WTC11 (cell line): ENCODE data around the gene MEGF8. TPM values are rescaled to one million over a fixed set of nuclear protein-coding genes. Genes with fewer than 3 reads are reported as not detected.

Experiments used
- ATAC-seq: fragments of 200-7000 bp; cut with Tn5 transposase; 2 replicates; pipeline ENCODE4 v1.10.0; 2021; ENCODE audit warnings: mild to moderate bottlenecking, moderate library complexity
- CTCF ChIA-PET: fragments of 300-600 bp; sonication (Branson Sonifier 250); formaldehyde crosslinking; loops from one replicate; lab custom pipeline; 2021; ENCODE audit warnings: antibody characterized with exemption; lab: Charles Lee
- POLR2A ChIA-PET: fragments of 350-600 bp; sonication (Branson Sonifier 250); formaldehyde crosslinking; loops from one replicate; lab custom pipeline; 2021; ENCODE audit warnings: antibody characterized with exemption; lab: Charles Lee
- DNase-seq: peaks from one replicate; pipeline ENCODE4 v3.0.0; 2021; ENCODE audit warnings: low spot score
- H3K27ac Mint-ChIP-seq: 2 replicates; pipeline ENCODE4 v1.8.0; 2021; ENCODE audit warnings: mixed read lengths
- H3K27me3 Mint-ChIP-seq: 2 replicates; pipeline ENCODE4 v1.8.0; 2021; ENCODE audit warnings: low read depth, mild to moderate bottlenecking, moderate library complexity, mixed read lengths
- H3K36me3 Mint-ChIP-seq: 2 replicates; pipeline ENCODE4 v1.8.0; 2021; ENCODE audit warnings: mixed read lengths
- H3K4me1 Mint-ChIP-seq: 2 replicates; pipeline ENCODE4 v1.8.0; 2022; ENCODE audit warnings: mixed read lengths
- H3K4me3 Mint-ChIP-seq: 2 replicates; pipeline ENCODE4 v1.8.0; 2021; ENCODE audit warnings: mild to moderate bottlenecking, moderate library complexity, mixed read lengths
- H3K9me3 Mint-ChIP-seq: 2 replicates; pipeline ENCODE4 v1.8.0; 2021; ENCODE audit warnings: mixed read lengths
- AR ChIP-seq: fragments of 250-450 bp; sonication (Bioruptor Pico); IDR thresholded peaks from 2 replicates; pipeline ENCODE4 v1.9.0; 2021; ENCODE audit warnings: mild to moderate bottlenecking
- ARID4B ChIP-seq: sonication (generic); formaldehyde crosslinking; IDR thresholded peaks from 2 replicates; pipeline ENCODE4 v1.8.0; 2023; ENCODE audit warnings: missing genetic modification reagents, mild to moderate bottlenecking, borderline replicate concordance
- ATF2 ChIP-seq: sonication (generic); formaldehyde crosslinking; IDR thresholded peaks from 2 replicates; pipeline ENCODE4 v1.8.1; 2022; ENCODE audit warnings: low read depth, missing genetic modification reagents, borderline replicate concordance
- CREB1 ChIP-seq: sonication (generic); formaldehyde crosslinking; IDR thresholded peaks from 2 replicates; pipeline ENCODE4 v1.8.0; 2023; ENCODE audit warnings: mild to moderate bottlenecking, missing genetic modification reagents
- E2F4 ChIP-seq: sonication (generic); formaldehyde crosslinking; IDR thresholded peaks from 2 replicates; pipeline ENCODE4 v1.8.1; 2022; ENCODE audit warnings: low read depth, mild to moderate bottlenecking, moderate library complexity, missing genetic modification reagents, borderline replicate concordance
- FOXK1 ChIP-seq: sonication (generic); formaldehyde crosslinking; IDR thresholded peaks from 2 replicates; pipeline ENCODE4 v1.8.0; 2022; ENCODE audit warnings: mild to moderate bottlenecking, moderate library complexity, missing genetic modification reagents
- FOXP1 ChIP-seq: sonication (generic); formaldehyde crosslinking; IDR thresholded peaks from 2 replicates; pipeline ENCODE4 v1.8.0; 2022; ENCODE audit warnings: missing genetic modification reagents, mild to moderate bottlenecking, moderate library complexity, borderline replicate concordance
- GABPB1 ChIP-seq: sonication (generic); formaldehyde crosslinking; IDR thresholded peaks from 2 replicates; pipeline ENCODE4 v1.8.1; 2023; ENCODE audit warnings: mild to moderate bottlenecking, missing genetic modification reagents
- IRF2 ChIP-seq: sonication (generic); formaldehyde crosslinking; IDR thresholded peaks from 2 replicates; pipeline ENCODE4 v1.8.0; 2022; ENCODE audit warnings: low read depth, missing genetic modification reagents, borderline replicate concordance
- MYBL2 ChIP-seq: sonication (generic); formaldehyde crosslinking; IDR thresholded peaks from 2 replicates; pipeline ENCODE4 v1.8.1; 2023; ENCODE audit warnings: mild to moderate bottlenecking, moderate library complexity, missing genetic modification reagents
- OVOL2 ChIP-seq: fragments of 250-450 bp; sonication (Bioruptor Pico); IDR thresholded peaks from 2 replicates; pipeline ENCODE4 v1.9.0; 2021; ENCODE audit warnings: mild to moderate bottlenecking, borderline replicate concordance
- RELA ChIP-seq: sonication (generic); formaldehyde crosslinking; IDR thresholded peaks from 2 replicates; pipeline ENCODE4 v1.8.1; 2022; ENCODE audit warnings: missing genetic modification reagents, mild to moderate bottlenecking, borderline replicate concordance
- STAT6 ChIP-seq: sonication (generic); formaldehyde crosslinking; conservative IDR thresholded peaks from 2 replicates; pipeline ENCODE4 v1.8.1; 2023; ENCODE audit warnings: mild to moderate bottlenecking, low read depth, missing genetic modification reagents, moderate library complexity
- USF2 ChIP-seq: sonication (generic); formaldehyde crosslinking; IDR thresholded peaks from 2 replicates; pipeline ENCODE4 v1.8.1; 2023; ENCODE audit warnings: mild to moderate bottlenecking, missing genetic modification reagents, moderate library complexity
- ZNF423 ChIP-seq: fragments of 250-450 bp; sonication (Bioruptor Pico); IDR thresholded peaks from 2 replicates; pipeline ENCODE4 v2.1.2; 2022; ENCODE audit warnings: mild to moderate bottlenecking, moderate library complexity
- ZNF532 ChIP-seq: fragments of 250-450 bp; sonication (Bioruptor Pico); IDR thresholded peaks from 2 replicates; pipeline ENCODE4 v1.9.0; 2021; ENCODE audit warnings: mild to moderate bottlenecking, borderline replicate concordance
- ZNF671 ChIP-seq: fragments of 250-450 bp; sonication (Bioruptor Pico); IDR thresholded peaks from 2 replicates; pipeline ENCODE4 v1.8.0; 2021; ENCODE audit warnings: mild to moderate bottlenecking
- total RNA-seq: library from RNA; stranded (reverse); gene quantifications from 3 replicates; pipeline ENCODE4 v1.2.3, GENCODE V29; 2021

MEGF8 gene
- total RNA-seq, 1 experiment from 2014 or later, result 42.1 TPM

- TF ChIP-seq E2F4 (CRISPR knock-in tag) (no peak), ZNF532 (no peak)
These were observed 50.2 kb downstream of the MEGF8 start (continued) for GRCh38 chr19:42375415-42376176.

GRCh38 chr19:42376177-42376555 lies 50.7 kb downstream of the MEGF8 start:
- H3K27ac Mint-ChIP-seq, result no peak overlapping the region; the same call in 1 of the 2 replicates
- peaks cover 13% of the 10 kb centered on the region for H3K4me1 Mint-ChIP-seq
- no peak overlapping the region for H3K4me3 Mint-ChIP-seq
- no peak for DNase-seq
- H3K9me3 Mint-ChIP-seq, result no peaks in the 10 kb centered on the region
- no peaks in the 10 kb centered on the region; the same call in 1 of the 2 replicates for H3K27me3 Mint-ChIP-seq
- ChIA-PET CTCF (no interaction called here), POLR2A (no interaction called here)
- no peak for ATAC-seq
- peaks cover 16% of the 10 kb centered on the region for H3K36me3 Mint-ChIP-seq
- TF ChIP-seq ARID4B (CRISPR knock-in tag) (no peak), CREB1 (no peak), FOXK1 (CRISPR knock-in tag) (no peak), ZNF671 (CRISPR knock-in tag) (no peak), USF2 (CRISPR knock-in tag) (no peak), ZNF423 (no peak), OVOL2 (CRISPR knock-in tag) (no peak), RELA (CRISPR knock-in tag) (no peak), FOXP1 (CRISPR knock-in tag) (no peak), ATF2 (CRISPR knock-in tag) (no peak), GABPB1 (no peak), AR (CRISPR knock-in tag) (no peak), IRF2 (CRISPR knock-in tag) (no peak), STAT6 (no peak), MYBL2 (no peak)
